Germinal center (tissue), 1 donor: ENCODE data around the gene EPHA3.

Experiments used
- DNase-seq: peaks from one replicate; pipeline ENCODE4 v3.0.0; 2012; ENCODE audit warnings: mixed read lengths, low spot score

EPHA3 gene

GRCh38 chr3:89107461-89108290 lies at the start of gene EPHA3:
Gene EPHA3, plus strand, starts transcription at chr3:89107621. Its CDS starts 128 bp downstream, at chr3:89107749.
- DNase-seq = peak; percentile 32

- no peak for DNase-seq
Measured at GRCh38 chr3:89058371-89058770, 49.0 kb upstream of the EPHA3 start.

- no peak for DNase-seq
Measured at GRCh38 chr3:89059211-89059925, 48.1 kb upstream of the EPHA3 start.

GRCh38 chr3:89061259-89061658 lies 46.2 kb upstream of the EPHA3 start:
- DNase-seq = no peak

- DNase-seq = no peak
Measured at GRCh38 chr3:89067736-89068135, 39.7 kb upstream of the EPHA3 start.

- no peak for DNase-seq
Measured at GRCh38 chr3:89072642-89073041, 34.8 kb upstream of the EPHA3 start.

GRCh38 chr3:89079944-89080343 lies 27.5 kb upstream of the EPHA3 start:
- no peak for DNase-seq

- DNase-seq = no peak
Measured at GRCh38 chr3:89087851-89088250, 19.6 kb upstream of the EPHA3 start.

- DNase-seq = no peak
Measured at GRCh38 chr3:89098173-89098572, 9.2 kb upstream of the EPHA3 start.

GRCh38 chr3:89098964-89099585 lies 8.3 kb upstream of the EPHA3 start:
- peak; percentile 20 for DNase-seq

GRCh38 chr3:89101251-89101650 lies 6.2 kb upstream of the EPHA3 start:
- DNase-seq = no peak

- DNase-seq = no peak
Measured at GRCh38 chr3:89101921-89102320, 5.5 kb upstream of the EPHA3 start.

- DNase-seq = no peak
Measured at GRCh38 chr3:89104499-89104898, 2.9 kb upstream of the EPHA3 start.

- no peak for DNase-seq
Measured at GRCh38 chr3:89105503-89105902, 1.9 kb upstream of the EPHA3 start.

- no peak for DNase-seq
Measured at GRCh38 chr3:89108291-89108550, 800 bp downstream of the EPHA3 start.

GRCh38 chr3:89113344-89113743 lies 5.9 kb downstream of the EPHA3 start:
- no peak for DNase-seq

- peak; percentile 8 for DNase-seq
Measured at GRCh38 chr3:89113893-89114840, 6.7 kb downstream of the EPHA3 start.

GRCh38 chr3:89114841-89115223 lies 7.4 kb downstream of the EPHA3 start:
- DNase-seq = no peak

GRCh38 chr3:89116476-89116875 lies 9.1 kb downstream of the EPHA3 start:
- no peak for DNase-seq

- DNase-seq = no peak
Measured at GRCh38 chr3:89138048-89138447, 30.6 kb downstream of the EPHA3 start.

GRCh38 chr3:89139870-89140269 lies 32.4 kb downstream of the EPHA3 start:
- no peak for DNase-seq

GRCh38 chr3:89144080-89144479 lies 36.7 kb downstream of the EPHA3 start:
- DNase-seq = no peak
